Testis (tissue), 3 donors: Measurements from ENCODE around the gene LRTM2. TPM values are rescaled to one million over a fixed set of nuclear protein-coding genes. Genes with fewer than 3 reads are reported as not detected.

ENCODE experiments used
- DNase-seq: peaks from one replicate; pipeline ENCODE4 v3.0.0-alpha.2; 2019
- H3K27ac ChIP-seq, 2 donors: fragments of 200-600 bp; sonication (generic); one replicate each; pipeline ENCODE4 v1.5.1; 2019
- H3K27me3 ChIP-seq: fragments of 200-600 bp; sonication (generic); one replicate; pipeline ENCODE4 v1.5.1; 2019
- H3K36me3 ChIP-seq: fragments of 200-600 bp; sonication (generic); one replicate; pipeline ENCODE4 v1.5.1; 2017; ENCODE audit warnings: low read depth; ENCODE audit errors: missing control alignments
- H3K4me1 ChIP-seq: fragments of 200-600 bp; sonication (generic); one replicate; pipeline ENCODE4 v1.5.1; 2019
- H3K4me3 ChIP-seq, 2 donors: fragments of 200-600 bp; sonication (generic); one replicate each; pipeline ENCODE4 v1.5.1; 2017 to 2019
- H3K9me3 ChIP-seq: fragments of 200-600 bp; sonication (generic); one replicate; pipeline ENCODE4 v1.5.1; 2017
- POLR2A ChIP-seq: fragments of 450-650 bp; IDR thresholded peaks from one replicate; pipeline ENCODE4 v1.6.1; 2017; ENCODE audit warnings: antibody characterized with exemption, mild to moderate bottlenecking, moderate library complexity
- WGBS, 2 donors: methylation state at CpG; one replicate each; pipeline ENCODE4 v1.1.5; 2018; 5-methylcytosine and 5-hydroxymethylcytosine counted together
- intact Hi-C: fragments of 100-400 bp; cut with DNase I; formaldehyde crosslinking; loops from one replicate; pipeline ENCODE4 v1.15.1; 2023; ENCODE audit warnings: low total_unique reads
- polyA plus RNA-seq: library from polyadenylated mRNA; stranded (reverse); fragments of 350-450 nt; fragmentation: Illumina TruSeq; extraction: RNeasy Lipid Tissue Mini Kit (QIAGEN cat#74804); gene quantifications from one replicate; pipeline ENCODE4 v1.2.3, GENCODE V29; 2014; ENCODE audit warnings: low read depth, low replicate concordance; ENCODE audit not compliant: insufficient read depth
- total RNA-seq, 2 donors: library from RNA; depleted of rRNA; stranded (reverse); fragments of >200 nt; gene quantifications; one replicate each; pipeline ENCODE4 v1.2.3, GENCODE V29; 2016
- TF ChIP-seq, protein P1 (sequence below), 3 experiments: fragments of 450-650 bp in 2 of 3; fragments of 200-600 bp in 1 of 3; sonication (generic) in 1 of 3; IDR thresholded peaks; one replicate each; pipeline ENCODE4 v1.5.1; 2016 to 2019; ENCODE audit warnings: antibody characterized with exemption in 3 of 3, mild to moderate bottlenecking in 2 of 3, moderate library complexity in 1 of 3

Gene LRTM2
- total and polyA plus RNA-seq, 3 donors from 2014 or later = 0.39 to 0.96 (median 0.43) TPM

DNA sequence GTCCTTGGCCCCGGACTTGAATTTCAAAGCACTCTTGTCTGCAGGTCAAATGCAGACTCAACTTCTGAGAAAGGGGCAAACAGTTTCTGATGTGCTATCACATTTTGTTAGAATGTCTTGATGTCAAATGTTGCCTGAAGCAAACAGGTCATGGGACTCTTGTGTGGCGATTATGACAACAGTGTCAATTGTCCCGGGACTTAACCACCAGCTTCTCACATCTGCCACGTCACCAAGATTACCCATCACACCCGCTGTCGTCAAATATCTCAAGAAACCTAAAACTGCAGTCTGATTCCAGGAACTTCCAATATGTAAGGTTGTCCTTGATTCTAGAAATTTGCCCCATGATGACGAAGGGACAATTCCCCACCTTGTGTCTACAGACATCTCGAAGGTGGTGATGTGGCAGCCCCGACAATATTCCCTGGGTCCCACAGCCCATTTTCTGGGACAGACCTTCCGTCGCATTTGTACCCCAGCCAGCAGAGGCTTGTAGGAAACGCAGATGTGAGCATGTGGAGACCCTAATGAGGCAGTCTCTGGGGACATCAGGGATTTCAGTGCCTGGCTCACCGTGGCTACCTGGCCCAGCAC lies 21.3 kb downstream of the LRTM2 start:
- no peaks in the 10 kb centered on the region for H3K4me1 ChIP-seq
- no peak for TF ChIP-seq POLR2A
- TF ChIP-seq, protein P1, sequence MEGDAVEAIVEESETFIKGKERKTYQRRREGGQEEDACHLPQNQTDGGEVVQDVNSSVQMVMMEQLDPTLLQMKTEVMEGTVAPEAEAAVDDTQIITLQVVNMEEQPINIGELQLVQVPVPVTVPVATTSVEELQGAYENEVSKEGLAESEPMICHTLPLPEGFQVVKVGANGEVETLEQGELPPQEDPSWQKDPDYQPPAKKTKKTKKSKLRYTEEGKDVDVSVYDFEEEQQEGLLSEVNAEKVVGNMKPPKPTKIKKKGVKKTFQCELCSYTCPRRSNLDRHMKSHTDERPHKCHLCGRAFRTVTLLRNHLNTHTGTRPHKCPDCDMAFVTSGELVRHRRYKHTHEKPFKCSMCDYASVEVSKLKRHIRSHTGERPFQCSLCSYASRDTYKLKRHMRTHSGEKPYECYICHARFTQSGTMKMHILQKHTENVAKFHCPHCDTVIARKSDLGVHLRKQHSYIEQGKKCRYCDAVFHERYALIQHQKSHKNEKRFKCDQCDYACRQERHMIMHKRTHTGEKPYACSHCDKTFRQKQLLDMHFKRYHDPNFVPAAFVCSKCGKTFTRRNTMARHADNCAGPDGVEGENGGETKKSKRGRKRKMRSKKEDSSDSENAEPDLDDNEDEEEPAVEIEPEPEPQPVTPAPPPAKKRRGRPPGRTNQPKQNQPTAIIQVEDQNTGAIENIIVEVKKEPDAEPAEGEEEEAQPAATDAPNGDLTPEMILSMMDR (IDR thresholded peaks at IDR 0.05) = no peak
- H3K27ac ChIP-seq = no peak overlapping the region
- no peaks in the 10 kb centered on the region for H3K9me3 ChIP-seq
- no peaks in the 10 kb centered on the region for H3K27me3 ChIP-seq
- 88 to 90% methylated on average over 8 to 13 of the region's 13 CpGs for WGBS, 2 donors
- H3K36me3 ChIP-seq = no peaks in the 10 kb centered on the region
- intact Hi-C loops = no loop called here
- H3K4me3 ChIP-seq = no peak overlapping the region
- no peak for DNase-seq

DNA sequence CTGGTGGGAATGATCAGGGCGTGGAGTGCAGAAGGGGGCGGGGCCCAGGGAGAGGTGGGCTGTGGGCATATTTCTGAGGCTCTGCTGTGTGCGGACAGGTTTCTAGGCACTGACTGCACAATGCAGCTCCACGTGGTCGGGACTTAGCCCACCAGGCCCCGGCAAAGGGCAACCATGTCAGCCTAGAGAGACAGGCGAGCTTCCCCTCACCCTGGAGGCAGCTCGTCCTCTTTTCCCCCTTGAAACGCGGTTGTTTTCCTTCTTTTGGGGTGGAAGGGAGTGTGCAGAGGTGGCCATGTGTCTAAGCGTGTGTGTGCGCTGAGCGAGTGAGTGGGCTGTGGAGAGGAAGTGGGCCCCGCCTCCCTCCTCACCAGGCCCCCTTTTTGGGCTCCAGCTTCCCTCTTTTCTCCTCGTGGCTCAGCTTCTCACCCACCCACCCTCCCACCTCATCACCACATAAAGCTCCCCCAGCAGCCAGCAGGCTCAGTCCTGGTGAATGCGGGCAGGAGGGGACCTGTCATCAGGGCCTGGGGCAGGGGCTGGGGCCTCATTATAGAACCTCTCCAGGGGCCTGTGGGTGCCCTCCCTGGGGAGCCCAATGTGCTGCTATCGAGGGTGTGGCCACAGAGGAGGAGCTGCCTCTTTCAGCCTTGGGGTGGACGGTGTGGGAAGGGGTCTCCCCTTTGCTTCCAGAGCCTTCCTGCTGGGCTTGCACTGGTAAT lies 22.0 kb downstream of the LRTM2 start:
- no peak overlapping the region for H3K27ac ChIP-seq
- DNase-seq = no peak
- H3K27me3 ChIP-seq = no peaks in the 10 kb centered on the region
- no peaks in the 10 kb centered on the region for H3K9me3 ChIP-seq
- WGBS, 2 donors = 74 to 90% methylated on average over 12 to 18 of the region's 18 CpGs
- H3K36me3 ChIP-seq = no peaks in the 10 kb centered on the region
- no peaks in the 10 kb centered on the region for H3K4me1 ChIP-seq
- no peak overlapping the region for H3K4me3 ChIP-seq
- intact Hi-C loops = no loop called here
- TF ChIP-seq POLR2A = no peak
- TF ChIP-seq, protein P1 (IDR thresholded peaks at IDR 0.05) = no peak

DNA sequence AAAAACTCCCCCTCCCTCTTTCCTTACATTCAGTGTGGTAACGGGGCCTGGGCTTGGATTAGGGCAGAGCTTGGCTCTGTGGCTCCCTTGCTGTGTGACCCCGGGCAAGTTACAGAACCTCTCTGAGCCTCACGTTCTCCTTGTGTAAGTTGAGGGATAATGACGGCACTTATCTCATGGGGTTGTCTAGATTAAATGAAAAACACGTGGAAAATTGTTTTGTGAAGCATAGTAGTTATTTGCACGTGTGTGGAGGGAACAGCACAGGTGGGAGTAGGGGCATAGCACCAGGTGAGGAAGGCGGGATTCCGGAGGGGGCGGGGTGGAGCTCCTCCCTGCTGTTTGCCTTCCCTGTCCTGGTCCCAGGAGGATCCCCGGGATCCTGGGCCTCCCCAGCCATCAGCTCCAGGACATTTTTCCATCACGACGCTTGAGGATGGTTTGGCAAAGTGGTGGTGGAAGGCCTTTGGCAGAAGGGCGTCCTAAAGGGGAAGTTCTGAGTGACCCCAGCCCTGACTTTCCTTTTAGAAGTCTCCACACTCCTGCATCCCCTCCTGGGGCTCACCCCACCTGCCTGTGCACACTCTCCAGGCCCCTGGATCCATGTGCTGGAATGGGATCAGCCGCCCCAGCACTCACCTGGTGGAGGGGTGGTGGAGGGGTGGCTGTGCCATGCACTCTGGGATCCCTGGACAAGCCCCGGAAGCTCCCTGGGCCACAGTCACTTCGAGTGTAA lies 22.7 kb downstream of the LRTM2 start:
- DNase-seq = no peak

DNA sequence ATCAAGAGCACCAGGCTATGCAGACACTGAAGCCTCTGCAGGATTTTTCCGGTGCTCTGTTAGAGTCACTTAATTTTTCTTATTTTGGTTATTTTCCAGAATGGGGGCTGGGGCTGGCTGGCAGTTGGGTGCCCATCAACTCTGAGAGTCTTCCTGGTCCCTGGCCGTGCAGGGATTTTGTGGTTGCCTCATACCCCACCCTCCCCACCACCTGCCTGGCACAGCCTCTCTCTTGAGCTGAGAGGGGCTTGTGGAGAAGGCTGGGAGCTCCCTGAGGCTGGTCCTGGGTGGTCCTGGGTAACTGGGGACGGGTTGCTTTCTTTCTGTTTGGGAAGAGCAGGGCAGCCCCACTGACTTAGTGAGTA lies 23.3 kb downstream of the LRTM2 start:
- H3K4me1 ChIP-seq = no peaks in the 10 kb centered on the region
- 84 to 90% methylated on average over 1 to 3 of the region's 3 CpGs for WGBS, 2 donors
- H3K27me3 ChIP-seq = no peaks in the 10 kb centered on the region
- H3K27ac ChIP-seq = no peak overlapping the region
- no peak overlapping the region for H3K4me3 ChIP-seq
- no peaks in the 10 kb centered on the region for H3K9me3 ChIP-seq
- intact Hi-C loops = no loop called here
- DNase-seq = no peak
- TF ChIP-seq POLR2A = no peak
- TF ChIP-seq, protein P1 (IDR thresholded peaks at IDR 0.05) = no peak
- no peaks in the 10 kb centered on the region for H3K36me3 ChIP-seq

More for the DNA sequence above, 22.7 kb downstream of the LRTM2 start:
- 72 to 79% methylated on average over 13 to 16 of the region's 16 CpGs for WGBS, 2 donors
- H3K27ac ChIP-seq = no peak overlapping the region
- H3K4me3 ChIP-seq = no peak overlapping the region
- H3K36me3 ChIP-seq = no peaks in the 10 kb centered on the region
- no peaks in the 10 kb centered on the region for H3K9me3 ChIP-seq
- intact Hi-C loops = no loop called here
- no peaks in the 10 kb centered on the region for H3K4me1 ChIP-seq
- no peak for TF ChIP-seq POLR2A
- TF ChIP-seq, protein P1 (IDR thresholded peaks at IDR 0.05) = no peak
- H3K27me3 ChIP-seq = no peaks in the 10 kb centered on the region
